HG03095 (cell line): ENCODE measurements around the gene TMED10.
"Not testable (repeated sequence)": the region's sequence is repeated elsewhere in the genome, so short reads cannot be mapped to it uniquely, and the experiment has no call there.

Experiments
- ATAC-seq: cut with Tn5 transposase; IDR thresholded peaks from one replicate; pipeline ENCODE4 v1.9.1; 2021; ENCODE audit warnings: moderate library complexity; ENCODE audit not compliant: unreplicated experiment

The TMED10 gene

GRCh38 chr14:75191100-75191499 lies 14.7 kb upstream of the TMED10 start:
- ATAC-seq, result no peak

DNA sequence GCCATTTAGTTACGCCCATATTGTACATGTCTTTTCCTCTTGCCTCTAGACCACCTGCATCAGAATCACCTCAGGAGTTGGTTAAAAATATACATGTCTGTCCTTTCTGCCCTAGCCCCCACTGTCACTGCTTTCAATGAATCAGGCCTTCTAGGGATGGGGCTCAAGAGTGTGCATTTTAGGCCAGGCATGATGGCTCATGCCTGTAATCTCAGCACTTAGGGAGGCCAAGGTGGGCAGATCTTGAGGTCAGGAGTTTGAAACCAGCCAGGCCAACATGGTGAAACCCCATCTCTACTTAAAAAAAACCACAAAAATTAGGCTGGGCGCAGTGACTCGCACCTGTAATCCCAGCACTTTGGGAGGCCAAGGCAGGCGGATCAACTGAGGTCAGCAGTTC lies 13.6 kb upstream of the TMED10 start:
- no peak for ATAC-seq

DNA sequence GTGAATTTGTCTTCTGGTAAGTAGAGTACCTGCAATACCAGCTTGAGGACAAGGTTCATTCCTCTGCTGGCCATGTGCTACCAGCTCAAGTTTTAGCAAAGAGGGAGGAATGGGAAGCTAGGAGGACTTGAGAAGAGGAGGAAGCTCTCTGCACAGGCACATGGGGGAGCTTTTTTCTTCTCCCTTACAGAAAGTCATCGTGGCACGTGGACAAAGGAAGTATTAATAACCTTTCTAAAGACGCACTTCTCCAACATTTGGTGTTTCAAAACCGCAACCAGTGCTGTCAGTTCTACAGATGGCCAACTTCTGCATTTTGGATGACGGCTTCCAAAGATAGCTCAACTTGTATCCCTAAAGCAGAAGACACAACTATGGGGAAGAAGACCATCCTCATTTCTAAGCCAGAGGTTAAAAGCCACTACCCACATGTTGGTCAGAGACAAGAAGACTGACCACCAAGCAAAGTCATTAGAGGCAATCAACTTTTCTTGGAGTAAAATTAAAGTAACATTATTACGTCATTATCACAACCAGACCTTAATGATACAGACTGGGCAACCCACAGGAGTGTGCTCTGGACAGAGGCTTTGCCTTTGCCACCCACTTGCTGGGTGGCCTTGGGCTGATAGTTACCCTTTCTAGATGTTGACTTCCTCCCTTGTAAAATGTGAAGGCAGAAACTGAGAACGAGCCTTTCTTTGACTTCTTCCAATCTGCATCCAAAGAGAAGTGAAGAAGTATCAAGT lies 12.3 kb upstream of the TMED10 start:
- ATAC-seq, result peak; percentile 50

- no peak for ATAC-seq
Observed at GRCh38 chr14:75188086-75188485, 11.7 kb upstream of the TMED10 start.

- ATAC-seq, result no peak
Observed at GRCh38 chr14:75186953-75187352, 10.5 kb upstream of the TMED10 start.

DNA sequence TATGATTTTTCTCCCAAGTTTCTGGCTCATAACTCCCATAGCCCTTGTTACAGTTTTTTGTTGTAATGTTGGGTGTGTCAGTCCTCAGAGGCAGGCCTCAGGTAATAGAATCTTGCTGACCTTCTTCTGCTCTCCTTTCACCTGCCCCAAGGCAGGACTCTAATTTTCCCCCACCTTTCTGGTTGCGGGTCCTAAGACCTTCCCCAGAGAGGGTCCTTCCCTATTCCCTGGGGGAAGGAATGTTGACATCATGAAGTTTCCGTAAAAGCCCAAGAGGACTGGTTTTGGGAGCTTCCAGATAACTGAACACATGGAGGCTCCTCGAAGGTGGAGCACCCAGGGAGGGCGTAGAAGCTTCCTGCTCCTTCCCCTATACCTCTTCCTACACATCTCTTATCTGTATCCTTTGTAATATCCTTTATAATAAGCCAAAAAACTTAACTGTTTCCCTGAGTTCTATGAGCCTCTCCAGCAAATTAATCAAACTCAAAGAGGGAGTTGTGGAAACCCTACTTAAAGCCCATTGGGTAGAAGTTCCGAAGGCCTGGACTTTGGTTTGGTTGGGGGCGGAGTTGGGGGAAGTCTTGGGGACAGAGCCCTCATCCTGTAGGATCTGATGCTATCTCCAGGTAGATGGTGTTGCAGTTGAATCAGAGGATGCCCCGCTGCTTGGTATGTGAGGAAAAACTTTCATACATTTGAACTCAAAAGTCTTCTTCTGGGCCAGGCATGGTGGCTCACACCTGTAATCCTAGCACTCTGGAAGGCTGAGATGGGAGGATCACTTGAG lies 9.0 kb upstream of the TMED10 start:
- no peak for ATAC-seq

DNA sequence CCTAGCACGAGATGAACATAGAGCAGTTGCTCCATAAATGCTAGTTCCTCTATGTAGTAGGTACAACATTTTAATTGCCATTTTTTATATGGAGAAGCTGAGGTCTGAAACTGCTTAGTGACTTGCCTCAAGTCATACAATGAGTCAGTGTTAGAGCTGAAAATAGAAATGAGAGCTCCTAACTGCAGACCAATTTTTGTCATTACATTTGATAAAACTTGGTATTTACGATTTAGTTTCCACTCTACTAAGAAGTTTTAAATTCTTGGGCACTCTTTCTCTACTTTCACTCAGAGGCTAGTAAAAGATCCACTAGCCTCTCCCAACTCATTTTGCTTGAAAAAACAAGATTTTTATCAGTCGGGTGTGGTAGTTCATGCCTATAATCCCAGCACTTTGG lies 8.1 kb upstream of the TMED10 start:
- ATAC-seq, result no peak

DNA sequence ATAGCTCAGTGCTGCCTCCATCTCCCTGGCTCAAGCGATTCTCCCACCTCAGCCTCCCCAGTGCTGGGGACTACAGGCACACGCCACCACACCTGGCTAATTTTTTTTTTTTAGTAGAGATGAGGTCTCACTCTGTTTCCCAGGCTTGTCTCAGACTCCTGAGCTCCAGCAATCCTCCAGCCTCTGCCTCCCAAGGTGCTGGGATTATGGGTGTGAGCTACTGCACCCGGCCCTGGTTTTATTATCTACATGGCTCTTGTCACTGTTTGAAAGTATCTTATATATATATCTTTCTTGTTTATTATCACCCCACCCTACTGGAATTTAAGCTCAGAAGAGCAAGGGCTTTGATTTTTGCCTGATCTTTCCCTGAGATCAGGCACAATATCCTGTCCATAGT lies 7.6 kb upstream of the TMED10 start:
- no peak for ATAC-seq

DNA sequence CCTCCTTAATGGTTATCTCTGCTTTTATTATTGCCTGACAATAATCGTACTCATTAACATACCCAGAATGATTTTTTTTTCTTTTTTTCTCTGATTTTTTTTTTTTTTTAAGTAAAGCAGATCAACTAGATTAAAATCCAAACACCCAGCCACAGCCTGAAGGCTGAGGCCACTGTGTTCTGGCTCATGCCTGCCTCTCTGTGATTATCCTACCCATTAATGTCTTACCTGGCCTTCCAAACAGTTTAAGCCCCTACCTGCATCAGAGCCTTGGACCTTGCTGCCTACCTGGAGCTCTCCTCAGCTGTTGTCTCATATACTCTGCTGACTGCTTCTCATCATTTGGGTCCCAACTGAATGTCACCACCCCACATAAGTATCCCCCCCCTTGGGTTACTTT lies 6.8 kb upstream of the TMED10 start:
- ATAC-seq, result no peak

DNA sequence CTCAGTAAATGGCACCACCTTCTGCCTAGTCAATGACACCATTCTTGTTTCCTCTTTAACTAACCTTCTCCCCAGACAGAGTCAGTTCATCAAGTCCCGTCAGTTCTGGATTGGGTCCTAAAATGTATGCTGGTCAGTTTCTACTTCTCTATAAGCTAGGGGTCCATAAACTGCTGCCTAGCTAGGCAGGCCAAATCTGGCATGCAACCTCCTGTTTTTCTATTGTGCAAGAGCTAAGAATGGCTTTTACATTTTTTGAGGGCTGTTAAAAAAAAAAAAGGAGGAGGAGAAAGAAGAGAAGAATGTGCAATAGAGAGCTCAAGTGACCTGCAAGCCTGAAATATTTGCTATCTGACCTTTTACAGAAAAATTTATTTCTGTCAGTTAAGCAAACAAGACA lies 6.4 kb upstream of the TMED10 start:
- ATAC-seq, result no peak

- not testable (repeated sequence) for ATAC-seq
Observed at GRCh38 chr14:75182163-75182562, 5.8 kb upstream of the TMED10 start.

DNA sequence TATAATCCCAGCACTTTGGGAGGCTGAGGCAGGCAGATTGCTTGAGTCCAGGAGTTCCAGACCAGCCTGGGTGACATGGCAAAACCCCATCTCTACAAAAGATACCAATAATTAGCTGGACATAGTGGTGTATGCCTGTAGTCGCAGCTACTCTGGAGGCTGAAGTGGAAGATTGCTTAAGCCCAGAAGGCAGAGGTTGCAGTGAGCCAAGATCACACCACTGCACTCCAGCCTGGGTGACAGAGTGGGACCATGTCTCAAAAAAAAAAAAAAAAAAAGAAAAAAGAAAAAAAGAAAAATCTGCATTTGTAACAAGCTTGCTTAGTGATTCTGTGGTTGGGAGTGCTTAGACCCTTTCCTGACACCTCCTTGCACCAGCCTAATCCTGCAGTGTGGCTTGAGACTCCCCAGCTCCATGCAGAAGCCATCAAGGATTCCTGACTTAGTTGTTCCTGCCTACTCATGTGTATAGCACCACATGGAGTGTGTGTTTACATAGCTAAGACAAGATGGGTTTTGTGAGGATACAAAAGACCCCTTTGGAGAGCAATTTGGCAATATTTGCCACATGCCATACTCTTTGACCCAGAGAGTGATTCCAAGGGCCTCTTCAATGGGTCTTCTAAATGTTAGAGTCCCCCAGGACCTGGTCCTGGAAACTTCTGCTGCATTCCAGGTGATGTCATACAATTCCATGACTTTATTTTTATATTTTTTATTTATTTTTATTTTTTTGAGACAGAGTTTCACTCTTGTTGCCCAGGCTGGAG lies 5.1 kb upstream of the TMED10 start:
- ATAC-seq, result no peak

DNA sequence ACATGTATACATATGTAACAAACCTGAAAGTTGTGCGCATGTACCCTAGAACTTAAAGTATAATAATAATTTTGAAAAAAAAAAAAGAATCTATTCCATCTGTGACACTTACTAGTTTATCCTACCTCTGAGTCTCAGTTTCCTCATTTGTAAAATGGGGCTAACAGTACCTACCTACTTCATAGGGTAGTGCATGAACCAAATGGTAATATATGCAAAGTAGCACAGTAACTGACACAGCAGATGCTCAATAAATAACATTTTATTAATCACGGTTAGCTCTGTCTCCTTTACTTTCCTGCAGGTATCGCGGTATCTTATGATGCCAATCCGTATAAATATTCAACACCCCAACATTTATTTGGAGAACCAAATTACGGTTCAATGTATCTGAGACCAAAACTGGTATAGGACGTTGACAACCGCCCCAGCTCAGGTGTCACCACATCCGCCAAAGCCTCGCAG lies 703 bp downstream of the TMED10 start:
- peak; percentile 8 for ATAC-seq

DNA sequence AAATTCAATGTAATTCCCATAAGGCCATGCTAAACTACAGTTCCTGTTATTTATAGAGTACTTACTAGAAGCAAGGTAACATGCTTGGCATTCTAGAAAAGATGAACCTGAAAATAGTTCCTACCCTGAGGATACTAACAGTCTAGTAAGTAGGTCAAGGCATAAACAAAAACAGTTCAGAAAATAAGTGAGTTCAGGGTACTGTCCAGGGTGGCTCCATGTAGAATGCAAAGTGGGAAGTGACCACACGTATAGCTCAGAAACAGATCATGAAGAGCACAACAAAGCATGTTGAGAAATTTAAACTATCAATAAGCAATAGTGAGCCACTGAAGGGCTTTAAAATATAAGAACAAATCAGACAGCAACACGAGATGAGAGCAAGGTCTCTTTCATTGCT lies 2.3 kb downstream of the TMED10 start:
- ATAC-seq, result no peak

- ATAC-seq, result no peak
Observed at GRCh38 chr14:75170772-75171171, 5.6 kb downstream of the TMED10 start.

DNA sequence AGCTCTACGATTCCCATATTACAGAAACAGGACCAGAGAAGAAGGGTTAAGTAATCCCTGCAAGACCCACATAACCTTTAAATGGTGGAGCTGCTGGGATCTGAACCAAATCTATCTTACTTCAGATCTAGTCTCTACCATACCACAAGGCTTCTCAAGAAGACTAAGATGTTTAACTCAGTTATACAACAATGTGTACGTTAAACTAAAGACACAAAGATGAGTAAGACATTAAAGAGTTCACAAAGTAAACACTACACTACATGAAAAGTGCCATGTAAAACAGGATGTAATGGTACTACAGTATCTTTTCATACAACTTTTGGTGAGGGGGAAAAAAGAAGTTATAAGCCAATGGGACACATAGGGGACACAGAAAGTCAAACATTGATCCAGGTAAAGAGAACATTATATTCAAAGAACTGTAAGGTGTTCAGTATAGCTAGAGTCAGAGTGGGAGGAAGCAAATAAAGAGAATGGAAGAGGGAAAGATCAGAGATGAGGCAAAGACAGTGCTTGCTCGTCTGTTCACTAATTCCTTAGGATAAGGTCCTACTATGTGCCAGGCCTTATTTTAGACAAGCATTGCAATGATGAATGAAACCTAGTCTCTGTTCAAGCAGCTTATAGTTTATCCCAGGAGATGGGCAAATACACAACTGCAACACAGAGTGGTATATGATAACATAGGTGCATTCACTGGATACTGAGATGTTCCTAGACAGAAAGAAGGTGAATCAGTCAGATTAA lies 7.7 kb downstream of the TMED10 start:
- no peak for ATAC-seq

- no peak for ATAC-seq
Observed at GRCh38 chr14:75167325-75167724, 9.1 kb downstream of the TMED10 start.

DNA sequence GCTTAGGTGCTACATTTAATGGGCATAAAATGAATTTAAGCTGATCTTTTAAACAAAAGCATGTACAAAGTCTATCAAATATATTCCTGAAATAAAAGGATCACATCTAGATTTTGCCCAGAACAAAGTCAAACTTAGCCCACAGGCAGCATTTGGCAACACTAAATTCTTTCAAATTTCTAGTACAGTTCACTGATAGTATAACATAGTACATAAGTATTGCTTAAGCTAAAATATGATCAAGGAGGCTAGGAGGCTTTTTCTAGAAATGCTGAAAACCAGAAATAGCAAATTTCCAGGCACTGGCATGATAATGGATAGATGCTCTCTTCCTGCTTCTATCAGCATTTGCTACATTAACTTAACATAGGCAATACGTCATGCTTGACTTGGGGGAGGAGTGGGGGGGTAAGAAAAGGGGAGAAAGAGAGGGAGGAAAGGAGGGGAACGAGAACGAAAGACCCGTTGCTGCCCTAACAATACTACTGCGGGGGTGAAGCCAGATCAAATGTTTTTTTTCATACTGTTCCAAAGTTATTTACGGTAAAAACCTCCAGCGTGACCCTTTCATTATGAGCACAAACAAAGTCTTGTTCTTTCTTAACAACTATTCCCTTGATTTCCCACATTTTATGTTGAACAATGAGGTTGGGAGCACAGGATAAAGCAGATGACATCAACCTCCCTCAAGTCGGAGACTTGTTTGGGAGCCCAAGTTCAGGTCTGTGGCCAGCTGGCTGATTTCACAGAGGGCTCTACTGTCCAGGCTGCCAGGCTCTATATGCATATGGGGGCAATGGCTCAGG lies 10.6 kb downstream of the TMED10 start:
- ATAC-seq, result no peak

GRCh38 chr14:75164809-75165208 lies 11.6 kb downstream of the TMED10 start:
- no peak for ATAC-seq

GRCh38 chr14:75163677-75164076 lies 12.7 kb downstream of the TMED10 start:
- no peak for ATAC-seq
